Measurements from ENCODE around the gene VWF.

The VWF gene

GRCh38 chr12:5944688-5945070, 179.8 kb downstream of the VWF start:
- no peak for DNase-seq

GRCh38 chr12:5944053-5944452, 180.4 kb downstream of the VWF start:
- no peak for DNase-seq

DNA sequence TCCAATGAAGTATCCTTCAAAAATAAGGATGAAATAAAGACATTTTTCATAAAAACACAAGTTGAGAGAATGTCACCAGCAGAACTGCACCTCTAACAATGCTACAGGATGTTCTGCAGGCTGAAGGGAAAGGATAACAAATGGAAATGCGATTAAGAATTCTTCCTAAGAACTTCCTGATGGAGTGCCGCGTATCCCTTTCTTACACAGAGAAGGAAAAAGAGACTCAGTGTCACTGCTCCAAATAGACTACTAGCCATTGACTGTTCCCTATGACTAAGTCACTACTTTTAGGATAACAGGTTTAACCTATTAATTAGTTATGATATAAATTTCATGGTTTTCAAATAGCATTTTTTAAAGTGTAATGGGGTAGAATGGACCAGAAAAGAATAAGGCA, 182.6 kb downstream of the VWF start:
- DNase-seq: no peak

DNA sequence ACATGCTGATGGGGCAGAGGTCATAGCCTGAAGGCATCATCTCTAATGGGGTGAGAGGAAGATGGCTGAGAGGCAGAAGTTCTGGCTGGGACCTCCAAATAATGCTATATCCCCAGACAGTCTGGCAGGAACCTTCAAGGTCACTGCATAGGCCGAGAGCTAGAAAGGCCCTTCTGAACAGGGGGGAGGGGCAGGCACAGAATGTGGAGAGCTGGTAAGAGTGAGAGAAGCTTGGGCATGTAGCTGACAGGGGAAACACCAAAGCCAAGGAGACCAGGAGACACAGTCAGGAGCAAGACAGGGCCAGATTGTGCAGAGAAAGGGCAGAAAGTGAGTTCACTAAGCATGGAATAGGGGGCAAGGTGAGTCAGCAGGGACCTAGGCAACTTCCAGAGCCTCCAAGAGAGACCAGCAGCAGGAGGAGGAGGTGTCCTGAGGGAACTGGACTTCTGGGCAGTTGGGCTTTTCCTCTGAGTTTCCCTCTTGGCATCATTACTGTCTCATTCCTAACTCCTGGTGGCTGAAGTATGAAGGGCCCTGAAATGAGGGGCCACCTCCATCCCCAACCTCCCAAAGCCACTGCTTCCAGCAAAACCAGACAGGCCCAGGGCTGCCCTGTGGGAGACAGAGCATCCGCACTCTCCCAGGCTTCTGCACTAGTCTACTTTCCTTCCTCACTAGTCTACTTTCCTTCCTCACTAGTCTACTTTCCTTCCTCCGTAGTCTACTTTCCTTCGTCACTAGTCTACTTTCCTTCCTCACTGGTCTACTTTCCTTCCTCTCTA, 196.5 kb downstream of the VWF start:
- DNase-seq: no peak

- DNase-seq: no peak
Observed at GRCh38 chr12:5925646-5926045, 198.8 kb downstream of the VWF start.

- DNase-seq: no peak
Observed at GRCh38 chr12:5924342-5924741, 200.1 kb downstream of the VWF start.

DNA sequence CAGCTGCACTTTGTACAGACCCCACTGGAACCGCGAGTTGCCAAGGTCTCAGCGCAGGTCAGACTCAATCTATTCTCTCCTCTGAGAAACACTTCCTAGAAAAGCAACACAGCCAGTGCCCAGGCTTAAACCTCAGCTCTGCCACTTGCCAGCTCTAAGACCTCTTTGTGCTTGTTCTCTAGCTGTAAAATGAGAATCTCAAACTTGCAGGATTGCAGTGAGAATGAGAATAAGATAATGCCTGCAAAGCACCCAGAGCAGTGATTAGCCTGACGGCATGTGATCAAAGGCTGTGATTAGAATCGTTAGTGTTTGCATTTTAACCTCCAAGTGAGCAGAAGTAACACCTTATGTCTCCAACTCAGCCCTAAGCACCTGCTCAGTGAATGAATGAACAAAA, 200.7 kb downstream of the VWF start:
- DNase-seq: no peak

- no peak for DNase-seq
Observed at GRCh38 chr12:5923043-5923605, 201.3 kb downstream of the VWF start.

- DNase-seq: no peak
Observed at GRCh38 chr12:5921966-5922899, 202.2 kb downstream of the VWF start.

DNA sequence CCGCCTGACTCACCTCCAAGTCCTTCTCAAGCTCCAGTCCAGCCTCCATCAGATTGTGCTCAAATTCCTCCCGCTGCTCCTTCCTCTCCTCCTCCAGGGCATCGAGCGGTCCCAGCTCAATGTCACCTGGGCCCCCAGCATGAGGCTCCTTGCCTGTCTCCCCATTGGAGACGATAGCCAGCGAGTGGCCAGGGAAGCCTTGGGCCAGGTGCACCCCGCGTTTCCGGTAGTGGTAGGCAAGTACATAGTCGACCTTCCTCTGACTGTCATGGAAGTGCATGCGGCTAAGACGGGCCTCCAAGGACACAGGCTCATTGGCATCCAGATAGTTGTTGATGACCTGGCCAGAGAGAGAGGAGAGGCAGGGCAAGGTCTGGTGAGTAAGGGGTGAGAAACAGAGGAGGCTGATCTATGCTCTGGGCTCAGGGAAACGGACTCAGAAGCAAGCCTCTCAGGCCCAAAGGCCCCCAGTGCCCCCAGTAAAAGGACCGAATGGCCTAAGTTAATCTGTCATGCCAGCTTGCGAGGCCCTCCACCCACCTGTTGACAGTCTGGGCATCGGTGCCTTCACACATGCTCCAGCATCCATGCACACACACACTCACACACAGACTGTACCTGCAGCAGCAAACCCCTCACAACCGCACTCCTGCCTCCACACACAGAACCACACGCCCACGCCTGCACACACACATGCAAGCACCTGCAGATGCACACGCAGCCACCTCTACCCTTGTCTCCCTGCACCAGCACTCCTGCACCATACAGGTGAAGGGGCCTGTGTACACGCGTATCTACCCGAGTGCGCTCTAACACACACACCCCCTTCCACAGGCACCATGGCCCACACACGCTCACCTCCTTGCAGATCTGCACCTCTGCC, 203.2 kb downstream of the VWF start:
- DNase-seq: no peak

GRCh38 chr12:5916785-5917290, 207.6 kb downstream of the VWF start:
- DNase-seq: no peak

- no peak for DNase-seq
Observed at GRCh38 chr12:5915511-5915910, 209.0 kb downstream of the VWF start.

DNA sequence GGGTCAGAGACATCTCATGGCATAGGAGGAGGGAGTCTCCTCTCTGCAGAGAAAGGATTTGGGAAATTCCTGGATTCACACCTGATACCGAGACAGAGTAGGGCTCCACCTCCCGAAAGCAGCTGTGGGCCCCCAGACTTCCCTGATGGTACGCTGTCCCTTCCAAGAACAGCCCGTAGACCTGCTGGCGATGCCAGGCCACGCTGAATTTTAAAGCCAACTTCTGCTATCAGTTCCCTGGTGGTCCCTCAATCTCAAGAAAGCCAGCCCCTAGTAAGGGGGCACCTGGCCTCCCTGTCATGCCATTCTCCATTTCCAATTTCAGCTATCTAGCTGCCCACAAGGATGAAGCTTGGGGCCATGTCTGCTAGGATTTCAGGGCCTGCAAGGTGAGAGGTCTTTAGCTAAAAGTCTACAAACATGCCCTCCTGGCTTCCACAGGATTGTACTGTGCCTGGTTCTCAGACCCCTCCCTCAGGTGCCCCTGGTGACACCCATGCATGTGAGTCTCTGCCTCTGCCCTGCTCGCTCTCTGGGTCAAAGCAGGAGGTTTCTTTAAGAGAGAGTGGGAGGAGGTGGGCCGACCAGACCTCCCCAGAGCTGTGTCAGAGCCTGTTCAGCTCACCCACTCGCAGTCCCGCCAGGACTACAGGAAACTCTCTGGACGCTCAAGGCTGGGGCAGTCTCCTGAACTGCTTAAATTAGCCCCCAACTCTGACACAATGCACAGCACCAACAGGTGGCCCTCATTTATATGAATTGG, 209.9 kb downstream of the VWF start:
- DNase-seq: no peak

DNA sequence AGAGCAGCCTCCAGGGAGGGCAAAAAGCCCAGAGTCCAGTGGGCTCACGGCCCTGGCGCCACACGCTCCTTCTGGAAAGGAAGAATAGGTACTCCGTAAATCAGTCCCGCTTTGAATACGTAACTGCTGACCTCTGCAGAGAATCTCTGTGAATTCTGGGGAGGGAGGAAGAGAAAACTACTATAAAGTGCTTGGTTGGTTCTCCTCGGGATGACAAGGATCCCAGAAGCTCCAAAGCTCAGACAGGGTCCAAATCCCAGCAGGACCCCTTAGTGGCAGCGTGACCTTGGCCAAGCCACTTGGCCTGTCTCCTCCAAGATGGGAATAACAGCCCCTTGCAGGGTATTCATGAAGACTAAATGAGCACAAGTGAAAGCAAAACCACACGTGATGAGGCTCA, 211.1 kb downstream of the VWF start:
- no peak for DNase-seq

GRCh38 chr12:5912437-5913334, 211.8 kb downstream of the VWF start:
- DNase-seq: no peak

DNA sequence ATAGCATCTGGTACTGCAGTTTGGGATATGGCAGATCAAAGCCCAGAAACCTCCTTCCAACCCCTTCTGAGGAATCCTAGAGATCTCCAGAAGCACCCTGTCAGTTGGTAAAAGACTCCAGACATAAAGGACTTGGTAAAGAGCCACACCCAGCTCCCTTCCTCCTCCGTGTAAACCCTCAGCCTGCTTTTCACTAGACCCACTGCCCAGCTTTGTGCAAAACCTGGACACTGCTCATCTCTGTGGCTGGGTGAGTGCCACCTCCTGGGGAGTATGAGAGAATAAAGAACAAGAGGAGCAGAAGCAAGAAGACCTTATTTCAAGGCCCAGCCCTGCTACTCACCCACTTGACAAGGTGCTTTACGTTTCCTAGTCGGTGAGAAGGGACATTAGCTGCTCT, 212.5 kb downstream of the VWF start:
- DNase-seq: no peak

- DNase-seq: no peak
Observed at GRCh38 chr12:5910790-5911548, 213.5 kb downstream of the VWF start.

DNA sequence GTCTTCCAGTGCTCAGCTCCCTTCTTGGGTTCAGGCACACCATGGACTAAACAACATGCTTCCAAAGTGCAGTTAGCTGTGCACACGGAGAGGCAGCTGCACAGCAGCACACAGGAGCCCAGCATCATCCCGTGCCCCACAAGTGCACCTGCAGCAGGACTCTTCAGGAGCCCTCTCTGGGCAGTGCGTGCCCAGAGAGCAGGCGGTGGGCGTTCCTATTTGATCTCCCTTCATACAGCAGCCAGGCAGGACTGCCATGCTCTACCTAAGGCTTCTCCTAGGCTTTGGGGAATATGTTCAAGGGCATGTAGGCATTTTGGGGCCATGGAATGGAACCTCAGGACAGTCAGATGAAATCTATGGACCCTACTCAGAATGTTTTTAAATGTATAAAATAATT, 214.9 kb downstream of the VWF start:
- no peak for DNase-seq

GRCh38 chr12:5908251-5908650, 216.2 kb downstream of the VWF start:
- DNase-seq: no peak

GRCh38 chr12:5907807-5908206, 216.7 kb downstream of the VWF start:
- DNase-seq: peak; percentile 54

Data from NCI-H226 (cell line).